HG03095 (cell line): ENCODE measurements around the gene SFXN2.

Experiments used
- ATAC-seq: cut with Tn5 transposase; IDR thresholded peaks from one replicate; pipeline ENCODE4 v1.9.1; 2021; ENCODE audit warnings: moderate library complexity; ENCODE audit not compliant: unreplicated experiment

Gene SFXN2

DNA sequence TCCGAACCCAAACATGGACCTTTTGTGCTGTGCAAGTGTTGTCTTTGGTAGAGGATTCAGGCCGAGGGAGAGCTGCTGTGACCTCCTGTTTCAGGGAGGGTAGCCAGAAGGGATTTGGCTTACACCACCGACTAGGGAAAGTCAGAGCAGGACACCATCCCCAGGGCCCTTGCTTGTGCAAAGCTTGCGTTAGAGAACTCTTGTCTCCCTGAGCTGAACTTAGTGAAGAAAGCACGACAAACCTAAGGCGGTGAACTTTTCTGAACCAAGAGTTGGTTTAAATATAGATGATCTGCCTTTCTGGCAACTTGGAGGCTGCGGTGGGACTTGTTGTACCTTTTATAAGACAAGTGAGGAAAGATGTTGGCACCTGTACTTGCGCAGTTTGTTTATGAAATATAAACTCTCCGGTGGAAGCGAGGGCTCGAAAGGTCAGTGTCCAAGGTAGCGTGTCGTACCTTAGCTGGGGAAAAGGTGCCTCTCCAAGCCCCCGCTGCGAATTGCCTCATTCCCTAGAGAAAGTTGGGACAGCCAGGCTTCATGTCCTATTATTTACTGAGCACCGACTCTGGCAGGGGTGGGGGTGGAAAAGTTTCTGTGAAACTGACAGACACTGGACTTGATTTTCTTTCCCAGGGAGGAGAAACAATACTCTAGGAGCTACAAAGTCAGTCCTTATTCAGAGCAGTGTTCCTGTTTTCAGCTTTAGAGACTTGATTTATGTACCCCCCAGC lies 60.9 kb downstream of the SFXN2 start:
- no peak for ATAC-seq

DNA sequence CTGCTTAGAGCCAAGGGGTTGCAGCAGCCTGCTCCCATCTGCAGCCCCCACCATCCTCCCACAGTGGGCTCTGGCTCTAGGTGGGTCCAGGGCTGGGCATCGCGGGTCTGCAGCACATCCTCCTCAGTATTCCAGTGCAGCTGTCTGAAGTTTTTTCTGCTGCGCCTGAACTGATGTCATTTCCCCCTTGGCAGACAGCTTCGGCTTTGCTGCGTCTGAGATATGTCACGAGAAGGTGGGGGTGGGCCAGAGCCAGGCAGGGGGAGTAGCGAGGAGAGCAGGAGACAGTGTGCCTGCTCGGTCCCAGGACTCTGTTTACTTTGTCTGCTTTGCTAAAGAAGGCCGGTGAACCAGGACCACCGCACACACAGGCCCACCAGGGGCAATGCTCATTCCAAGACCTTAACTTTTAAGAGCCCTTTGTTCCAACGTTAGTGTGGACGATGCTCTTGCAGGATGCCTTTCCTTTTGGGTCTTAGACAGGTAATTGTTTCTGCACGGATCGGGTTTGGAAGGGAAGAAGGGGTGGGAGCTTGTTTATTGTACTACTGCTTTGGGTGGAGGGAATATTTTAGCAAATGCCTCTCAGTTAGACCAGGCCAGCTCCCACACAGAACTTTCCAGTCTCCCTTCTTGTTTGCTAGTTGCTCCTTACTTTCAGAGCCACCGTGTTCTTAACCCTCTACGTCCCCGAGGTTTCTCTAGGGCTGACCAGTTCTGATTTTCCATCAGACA lies 61.7 kb downstream of the SFXN2 start:
- no peak for ATAC-seq

DNA sequence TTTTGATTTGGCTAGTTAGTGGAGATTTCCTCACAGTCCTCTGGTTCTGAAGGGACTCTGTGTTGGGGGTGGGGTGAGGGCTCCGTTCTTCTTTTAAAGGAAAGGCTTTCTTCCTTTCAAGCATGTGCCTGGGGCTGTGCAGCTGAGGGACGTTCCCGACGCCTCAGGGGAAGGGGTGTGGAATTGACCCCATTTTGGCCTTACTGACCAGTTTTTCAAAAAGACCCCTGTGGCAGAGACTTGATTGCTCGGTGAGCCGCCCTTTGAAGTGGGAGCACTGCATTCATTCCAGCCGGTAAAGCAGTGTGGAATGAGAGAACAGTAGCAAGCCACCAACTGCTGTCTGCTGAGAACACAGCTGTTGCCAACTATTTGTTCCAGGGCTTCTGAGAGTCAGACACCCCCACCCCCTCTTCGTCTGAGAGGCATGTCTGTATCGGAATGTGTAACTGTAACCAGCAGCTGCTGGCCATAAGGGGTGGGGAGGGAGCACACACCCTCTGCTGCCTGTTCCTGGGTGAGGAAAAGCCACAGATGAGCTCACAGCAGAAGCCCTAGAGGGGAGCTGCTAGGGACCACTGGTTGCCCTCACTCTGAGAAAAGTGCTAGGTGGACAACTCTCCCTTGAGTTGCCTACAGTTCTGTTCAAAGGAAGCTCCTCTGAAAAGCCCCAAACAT lies 62.5 kb downstream of the SFXN2 start:
- no peak for ATAC-seq

DNA sequence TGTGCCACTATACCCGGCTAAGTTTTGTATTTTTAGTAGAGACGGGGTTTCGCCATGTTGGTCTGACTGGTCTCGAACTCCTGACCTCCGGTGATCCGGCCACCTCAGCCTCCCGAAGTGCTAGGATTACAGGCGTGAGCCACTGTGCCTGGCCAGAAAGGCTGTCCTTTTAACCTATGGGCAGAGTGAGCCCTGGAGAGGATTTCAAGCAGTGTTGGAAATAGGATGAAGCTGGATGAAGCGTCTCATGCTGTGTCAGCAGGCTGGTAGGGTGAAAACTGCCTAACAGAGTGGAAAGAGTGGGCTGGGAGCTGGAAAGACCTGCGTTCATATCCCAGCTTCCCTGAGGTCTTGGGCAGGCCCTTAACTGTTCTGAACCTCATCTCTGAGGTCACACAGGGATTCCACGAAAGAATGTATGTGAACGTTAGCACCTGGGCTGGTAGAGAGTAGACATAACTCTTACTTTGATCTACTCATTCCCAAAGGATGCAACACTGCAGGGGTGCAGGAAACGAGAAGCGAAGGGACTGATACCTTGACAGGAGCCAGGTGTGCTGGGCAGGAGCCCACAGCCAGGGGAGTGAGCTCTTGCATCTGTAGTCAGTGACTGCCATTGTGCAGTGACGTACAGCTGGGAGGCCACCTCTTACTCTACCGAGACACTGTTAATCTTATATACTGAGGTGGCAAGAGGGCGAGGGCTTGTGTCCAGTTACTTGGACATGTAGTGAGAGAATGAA lies 63.4 kb downstream of the SFXN2 start:
- ATAC-seq: no peak

GRCh38 chr10:102778781-102779180 lies 64.3 kb downstream of the SFXN2 start:
- ATAC-seq: no peak

GRCh38 chr10:102779680-102780526 lies 65.5 kb downstream of the SFXN2 start:
- ATAC-seq: no peak

DNA sequence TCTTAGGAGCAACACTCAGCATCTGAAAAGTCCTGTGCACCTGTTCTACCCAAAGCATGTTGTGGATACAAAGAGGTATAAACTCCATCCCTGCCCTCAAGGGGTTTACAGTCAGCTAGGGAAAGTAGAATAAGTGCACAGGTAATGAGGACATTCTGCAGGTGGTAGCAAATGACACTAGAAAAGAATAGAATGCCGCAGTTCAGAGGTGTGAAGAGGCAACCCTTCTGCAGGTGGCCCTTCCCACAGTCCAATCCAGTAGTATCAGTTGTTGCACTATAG lies 66.0 kb downstream of the SFXN2 start:
- no peak for ATAC-seq

DNA sequence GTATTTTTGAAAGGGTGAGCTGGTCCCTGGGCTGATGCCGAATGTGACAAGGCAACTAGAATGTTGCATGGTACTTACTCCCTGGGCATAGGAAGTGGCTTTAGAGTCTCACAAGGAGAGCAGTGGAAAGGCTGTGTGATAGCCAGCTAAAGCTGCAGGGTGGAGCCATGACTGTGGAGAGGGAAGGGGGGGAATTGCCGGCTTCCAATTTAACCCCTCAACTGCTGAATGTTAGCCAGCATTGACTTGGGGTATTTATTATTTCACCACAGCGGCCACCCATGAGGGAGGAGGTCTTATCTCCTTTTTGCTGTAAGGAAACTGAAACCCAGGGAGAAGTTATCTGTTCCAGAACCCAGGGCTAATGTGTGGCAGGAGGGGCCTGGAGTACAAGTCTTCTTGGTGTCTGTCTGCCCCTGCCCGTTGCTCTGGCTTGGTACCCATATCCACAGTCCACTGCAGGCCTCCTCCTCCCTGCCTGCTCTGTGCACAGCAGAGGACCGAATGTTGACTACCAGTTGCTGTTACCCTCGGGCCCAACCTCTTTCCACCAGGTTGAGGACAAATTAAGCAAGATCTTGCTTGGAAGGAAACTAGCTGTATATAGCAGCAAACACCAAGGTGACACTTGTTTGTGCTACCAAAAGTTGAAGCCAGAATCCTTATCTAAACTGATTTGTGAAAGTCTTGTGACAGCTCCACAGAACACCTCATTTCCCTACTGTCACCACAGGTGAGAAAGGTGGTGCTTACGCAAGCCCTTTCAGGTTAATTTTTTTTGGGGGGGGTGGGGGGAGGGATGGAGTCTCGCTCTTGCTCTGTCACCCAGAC lies 66.9 kb downstream of the SFXN2 start:
- no peak for ATAC-seq

DNA sequence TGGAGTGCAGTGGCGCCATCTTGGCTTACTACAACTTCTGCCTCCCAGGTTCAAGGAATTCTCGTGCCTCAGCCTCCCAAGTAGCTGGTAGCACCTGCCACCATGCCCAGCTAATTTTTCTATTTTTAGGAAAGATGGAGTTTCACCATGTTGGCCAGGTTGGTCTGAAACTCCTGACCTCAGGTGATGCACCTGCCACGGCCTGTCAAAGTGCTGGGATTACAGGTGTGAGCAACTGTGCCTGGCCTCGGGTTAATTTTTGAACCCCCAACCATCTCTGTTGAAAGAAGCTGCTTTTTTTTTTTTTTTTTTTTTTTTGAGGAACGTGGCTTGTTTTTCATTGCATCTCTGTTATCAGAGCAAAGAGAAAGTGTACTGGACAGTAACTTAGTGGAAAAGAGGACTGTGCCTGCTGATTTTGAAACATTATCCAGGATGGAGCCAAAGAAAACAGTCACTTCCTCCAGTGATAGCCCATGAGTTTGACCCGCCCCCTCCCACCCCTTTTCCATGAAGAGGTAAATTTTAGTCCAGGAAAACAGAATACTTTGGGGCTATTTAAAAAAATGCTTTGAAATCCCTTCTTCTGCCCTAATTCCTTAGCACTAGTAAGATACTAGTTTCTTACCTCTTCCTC lies 67.6 kb downstream of the SFXN2 start:
- ATAC-seq: no peak

DNA sequence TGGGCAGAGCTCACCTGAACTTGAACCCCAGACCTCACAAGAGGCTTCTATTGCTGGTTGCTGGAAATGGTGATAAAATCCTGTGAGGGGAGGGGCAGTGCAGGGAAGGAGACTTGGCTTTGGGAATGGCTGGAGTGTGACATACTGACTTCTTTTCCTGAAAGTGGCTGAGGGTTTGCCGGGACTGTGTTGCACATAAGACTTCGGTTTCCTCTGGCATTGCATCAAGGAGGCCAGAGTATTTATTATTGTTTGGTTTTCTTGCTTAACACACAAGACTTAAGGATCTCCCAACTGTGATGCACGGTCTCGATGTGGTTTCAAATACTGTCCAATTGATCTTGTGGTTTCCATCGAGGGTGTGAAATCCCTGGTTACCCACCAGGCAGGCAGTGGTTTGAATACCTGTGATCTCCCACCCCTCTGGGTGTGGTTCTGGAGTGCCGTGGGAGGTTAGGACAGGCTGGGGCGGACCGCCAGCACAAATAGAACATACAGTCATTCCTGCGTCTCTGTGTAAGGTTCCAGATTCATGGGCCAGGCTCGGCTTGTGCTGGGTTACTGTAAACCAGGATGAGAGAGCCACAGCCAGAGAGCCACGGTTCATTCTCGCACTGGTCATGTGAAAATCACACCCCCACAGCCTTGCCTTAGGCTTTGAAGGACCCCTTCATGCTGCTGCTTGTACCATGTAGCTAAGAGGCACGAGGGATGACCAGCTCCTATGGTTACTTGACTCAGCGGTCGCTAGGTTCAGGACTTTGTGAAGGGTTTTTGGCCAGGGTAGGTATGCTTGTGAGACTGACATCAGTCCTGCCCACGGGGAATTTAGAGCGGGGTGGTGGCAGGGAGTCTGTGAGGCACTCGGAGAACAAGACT lies 68.5 kb downstream of the SFXN2 start:
- no peak for ATAC-seq

GRCh38 chr10:102783568-102783967 lies 69.1 kb downstream of the SFXN2 start:
- ATAC-seq: no peak

DNA sequence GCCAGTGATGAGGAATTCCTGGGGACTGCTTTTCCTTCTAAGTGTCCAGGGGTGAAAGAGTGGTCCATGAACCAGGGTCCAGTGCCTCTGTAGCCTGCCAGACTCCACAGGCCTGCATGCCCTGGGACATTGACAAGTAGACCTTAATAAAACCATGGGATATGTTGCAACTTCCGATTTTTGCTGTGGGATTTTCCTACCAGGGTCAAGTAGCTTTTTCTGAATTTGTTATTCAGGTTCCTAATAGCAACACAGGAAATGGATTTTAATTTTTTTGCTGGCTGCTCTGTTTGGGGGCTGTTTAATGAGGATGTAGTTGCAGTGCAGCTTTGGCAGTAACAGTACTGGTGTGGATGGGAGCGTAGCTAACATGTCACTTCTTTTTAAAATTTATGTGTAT lies 71.4 kb downstream of the SFXN2 start:
- no peak for ATAC-seq

- no peak for ATAC-seq
Measured at GRCh38 chr10:102791754-102792395, 77.4 kb downstream of the SFXN2 start.
